Measurements from ENCODE around the gene GRIK5.
"Not testable (repeated sequence)": the region's sequence is repeated elsewhere in the genome, so short reads cannot be mapped to it uniquely, and the experiment has no call there.

Gene GRIK5

DNA sequence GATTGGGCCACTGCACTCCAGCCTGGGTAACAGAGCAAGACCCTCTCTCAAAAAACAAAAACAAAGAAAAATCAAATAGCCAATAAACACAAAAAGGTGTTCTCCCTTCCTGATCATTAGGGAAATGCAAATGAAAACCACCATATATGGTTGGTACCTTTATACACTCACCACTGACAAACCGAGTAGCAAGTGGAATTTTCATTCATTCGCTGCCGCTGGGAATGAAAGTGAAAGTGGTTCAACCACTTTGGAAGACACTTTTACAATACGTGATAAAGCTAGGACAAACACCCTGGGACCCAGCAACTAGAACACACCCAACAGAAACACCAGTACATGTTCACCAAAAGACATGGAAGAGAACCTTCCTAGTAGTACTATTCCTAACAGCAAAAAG, 21.0 kb downstream of the GRIK5 start:
- no peak for DNase-seq (ENCODE audit: low spot score)

GRCh38 chr19:42045575-42045974, 24.4 kb downstream of the GRIK5 start:
- DNase-seq (ENCODE audit: low spot score): no peak

GRCh38 chr19:42042455-42043170, 27.4 kb downstream of the GRIK5 start:
- no peak for DNase-seq (ENCODE audit: low spot score)

DNA sequence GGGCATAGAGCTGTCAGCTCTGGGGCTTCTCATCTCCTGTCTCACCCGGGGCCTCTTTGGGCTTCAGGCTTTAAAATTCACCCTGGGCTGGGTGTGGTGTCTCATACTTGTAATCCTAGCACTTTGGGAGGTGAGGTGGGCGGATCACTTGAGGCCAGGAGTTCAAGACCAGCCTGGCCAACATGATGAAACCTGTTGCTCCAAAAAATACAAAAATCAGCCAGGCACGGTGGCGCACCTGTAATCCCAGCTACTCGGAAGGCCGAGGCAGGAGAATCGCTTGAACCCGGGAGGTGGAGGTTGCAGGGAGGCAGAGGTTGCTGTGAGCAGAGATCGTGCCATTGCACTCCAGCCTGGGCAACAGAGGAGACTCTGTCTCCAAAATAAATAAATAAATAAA, 29.5 kb downstream of the GRIK5 start:
- not testable (repeated sequence) for DNase-seq (ENCODE audit: low spot score)

DNA sequence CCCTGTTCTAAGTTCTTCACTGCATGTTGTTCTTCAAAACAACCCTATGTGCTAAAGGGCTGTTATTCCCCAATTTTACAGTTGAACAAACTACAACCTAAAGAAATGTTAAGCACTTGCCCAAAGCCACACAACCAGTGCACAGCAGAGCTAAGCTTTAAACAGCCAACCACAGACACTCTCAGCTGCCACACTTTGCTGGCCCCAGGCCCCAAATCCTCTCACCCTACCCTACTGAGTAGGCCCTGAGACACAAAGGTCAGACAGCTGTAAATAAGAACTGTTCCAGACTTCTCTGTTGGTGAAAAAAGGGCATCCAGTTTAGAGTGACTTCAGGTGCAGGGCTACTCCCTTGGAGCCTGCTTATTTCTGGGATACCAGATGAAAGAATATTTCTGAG, 30.0 kb downstream of the GRIK5 start:
- no peak for DNase-seq (ENCODE audit: low spot score)

GRCh38 chr19:42038666-42039065, 31.3 kb downstream of the GRIK5 start:
- DNase-seq (ENCODE audit: low spot score): peak; percentile 18

- no peak for DNase-seq (ENCODE audit: low spot score)
These were observed 32.4 kb downstream of the GRIK5 start for GRCh38 chr19:42037649-42038048.

DNA sequence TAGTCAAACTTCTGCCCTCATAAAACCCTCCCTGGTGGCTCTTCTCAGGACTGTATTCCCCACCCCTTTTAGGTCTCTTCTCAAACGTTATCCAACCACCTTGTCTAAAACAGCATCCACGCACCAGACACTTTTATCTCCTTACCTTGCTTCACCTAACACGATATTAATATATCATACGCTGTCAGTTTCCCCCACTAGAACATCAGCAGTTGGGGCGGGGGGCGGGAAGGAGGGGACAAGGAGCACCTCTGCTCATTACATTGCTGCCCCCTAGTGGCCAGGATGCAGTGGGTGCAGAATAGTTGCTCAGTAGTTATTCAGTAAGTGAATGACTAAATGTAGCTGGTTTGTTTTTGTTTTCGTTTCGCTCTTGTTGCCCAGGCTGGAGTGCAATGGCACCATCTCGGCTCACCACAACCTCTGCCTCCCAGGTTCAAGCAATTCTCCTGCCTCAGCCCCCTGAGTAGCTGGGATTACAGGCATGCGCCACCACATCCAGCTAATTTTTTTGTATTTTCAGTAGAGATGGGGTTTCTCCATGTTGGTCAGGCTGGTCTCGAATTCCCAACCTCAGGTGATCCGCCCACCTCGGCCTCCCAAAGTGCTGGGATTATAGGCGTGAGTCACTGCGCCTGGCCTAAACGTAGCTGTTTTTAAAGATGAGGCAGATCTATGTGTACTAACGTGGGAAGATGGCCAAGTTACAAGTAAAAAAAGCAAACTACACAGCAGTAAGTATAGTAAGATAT, 35.2 kb downstream of the GRIK5 start:
- DNase-seq (ENCODE audit: low spot score): peak; percentile 86

GRCh38 chr19:42033413-42033812, 36.6 kb downstream of the GRIK5 start:
- no peak for DNase-seq (ENCODE audit: low spot score)

DNA sequence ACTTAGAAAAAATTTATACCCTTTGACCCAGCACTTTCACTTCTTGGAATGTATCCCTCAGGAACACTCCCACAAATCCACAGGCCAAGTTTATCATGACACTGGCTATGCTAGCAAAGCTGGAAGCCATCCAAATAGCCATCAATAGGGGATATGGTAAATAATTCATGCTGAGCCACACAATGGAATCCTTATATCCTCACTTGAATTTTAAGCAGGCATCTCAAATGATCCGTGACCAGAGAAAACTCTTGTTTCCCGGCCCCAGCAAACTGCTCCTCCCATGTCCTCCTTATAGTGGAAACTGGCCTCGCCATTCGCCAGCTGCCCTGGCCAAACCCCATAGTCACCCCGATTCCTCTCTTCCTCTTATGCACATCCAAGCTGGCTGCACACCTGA, 37.6 kb downstream of the GRIK5 start:
- peak; percentile 90 for DNase-seq (ENCODE audit: low spot score)

DNA sequence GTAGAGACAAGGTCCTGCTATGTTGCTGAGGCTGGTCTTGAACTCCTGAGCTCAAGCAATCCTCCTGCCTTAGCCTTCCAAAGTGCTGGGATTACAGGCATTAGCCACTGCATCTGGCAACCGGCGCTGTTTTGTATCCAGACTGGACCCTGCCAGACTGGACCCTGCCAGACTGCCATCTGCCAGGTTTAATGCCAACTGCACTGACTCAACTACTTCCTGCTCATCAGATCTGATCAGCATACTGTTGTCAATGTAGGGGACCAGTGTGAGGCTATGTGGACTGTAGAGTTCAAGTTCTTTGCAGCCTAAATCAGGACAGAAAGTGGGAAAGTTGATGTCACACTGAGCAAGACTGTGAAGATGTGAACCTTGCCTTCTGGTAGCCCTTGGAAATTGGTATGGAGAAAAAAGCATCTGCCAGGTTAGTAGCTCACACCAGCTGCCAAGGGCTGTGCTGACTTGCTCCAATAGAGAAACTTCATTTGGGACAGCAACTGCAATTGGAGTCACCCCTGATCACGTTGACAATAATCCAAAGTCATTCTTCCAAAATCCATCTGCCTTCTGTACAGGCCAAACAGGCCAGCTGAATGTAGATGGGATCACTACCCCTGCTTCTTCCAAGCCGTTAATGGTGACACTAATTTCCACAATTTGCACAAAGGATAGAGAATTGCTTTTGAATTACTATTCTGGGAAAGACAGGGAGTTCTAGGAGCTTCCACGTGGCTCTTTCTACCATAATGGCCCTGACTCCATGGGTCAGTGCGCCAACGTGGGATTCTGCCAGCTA, 39.2 kb downstream of the GRIK5 start:
- DNase-seq (ENCODE audit: low spot score): no peak

GRCh38 chr19:42028304-42029216, 41.4 kb downstream of the GRIK5 start:
- DNase-seq (ENCODE audit: low spot score): no peak

- DNase-seq (ENCODE audit: low spot score): no peak
These were observed 45.3 kb downstream of the GRIK5 start for GRCh38 chr19:42024622-42025111.

DNA sequence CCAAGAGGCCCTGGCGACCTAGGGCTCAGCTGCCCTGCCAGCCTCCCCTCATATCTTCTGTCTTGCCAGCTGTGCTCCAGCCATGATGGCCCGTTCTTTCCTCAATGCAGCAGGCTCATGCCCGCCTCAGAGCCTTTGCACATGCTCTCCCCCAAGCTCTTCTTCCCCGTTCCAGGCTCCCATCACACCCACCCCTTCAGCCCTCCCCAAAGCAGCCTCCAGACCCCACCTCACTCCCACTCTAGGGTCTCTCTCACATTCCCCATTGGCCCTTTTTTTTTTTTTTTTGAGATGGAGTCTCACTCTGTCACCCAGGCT, 46.1 kb downstream of the GRIK5 start:
- DNase-seq (ENCODE audit: low spot score): no peak

- DNase-seq (ENCODE audit: low spot score): no peak
These were observed 46.7 kb downstream of the GRIK5 start for GRCh38 chr19:42023121-42023942.

DNA sequence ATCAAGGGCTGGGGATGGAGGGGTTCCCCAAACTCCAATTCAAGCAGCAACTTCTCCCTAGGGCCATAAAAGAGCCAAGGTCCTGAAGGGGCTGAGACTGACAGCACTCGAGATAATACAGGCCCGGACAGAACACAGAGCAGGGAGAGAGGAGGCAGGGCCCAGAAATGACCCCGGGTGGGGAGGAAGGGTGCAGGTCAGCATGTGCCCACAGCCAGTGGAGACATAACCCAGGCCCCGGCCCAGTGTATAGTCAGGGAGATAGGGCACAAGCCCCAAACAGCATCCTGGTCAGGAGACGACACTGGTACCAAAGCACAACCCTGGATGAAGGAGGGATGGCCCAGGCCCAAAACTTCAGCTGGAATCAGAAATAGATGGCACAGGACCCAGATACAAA, 47.4 kb downstream of the GRIK5 start:
- DNase-seq (ENCODE audit: low spot score): no peak

GRCh38 chr19:42021185-42021584, 48.8 kb downstream of the GRIK5 start:
- DNase-seq (ENCODE audit: low spot score): no peak

GRCh38 chr19:42018503-42019193, 51.4 kb downstream of the GRIK5 start:
- DNase-seq (ENCODE audit: low spot score): no peak

DNA sequence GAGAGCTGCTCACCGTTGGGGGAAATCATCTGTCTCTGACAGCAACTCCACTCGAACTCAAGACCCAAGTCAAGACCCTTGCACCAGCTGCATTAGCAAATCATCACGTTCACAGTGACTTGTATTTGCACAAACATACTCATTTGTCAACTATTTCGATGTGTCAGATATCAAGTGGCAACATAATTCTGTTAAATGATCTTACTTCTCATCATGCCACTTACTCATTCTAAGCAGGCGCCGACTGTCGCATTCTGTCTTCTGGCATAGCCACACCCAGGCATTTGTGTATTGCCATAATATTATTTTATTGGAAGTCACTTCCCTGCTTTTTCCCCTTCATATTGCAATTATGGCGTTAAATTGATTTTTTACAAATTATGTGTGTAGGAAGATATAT, 53.0 kb downstream of the GRIK5 start:
- no peak for DNase-seq (ENCODE audit: low spot score)

DNA sequence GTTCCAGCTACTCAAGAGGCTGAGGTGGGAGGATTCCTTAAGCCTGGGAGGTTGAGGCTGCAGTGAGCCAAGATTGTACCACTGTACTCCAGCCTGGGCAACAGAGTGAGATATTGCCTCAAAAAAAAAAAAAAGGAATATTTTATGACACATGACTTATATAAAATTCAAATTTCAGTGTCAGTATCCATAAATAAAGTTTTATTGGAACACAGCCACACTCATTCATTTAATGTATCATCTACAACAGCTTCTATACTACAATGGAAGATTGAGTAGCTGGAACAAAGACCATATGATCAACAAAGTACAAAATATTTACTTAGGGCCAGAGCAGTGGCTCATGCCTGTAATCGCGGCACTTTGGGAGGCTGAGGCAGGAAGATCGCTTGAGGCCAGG, 57.3 kb downstream of the GRIK5 start:
- not testable (repeated sequence) for DNase-seq (ENCODE audit: low spot score)

All from kidney tubule cell (primary cell).